ENCODE data around the gene CUX1.

DNA sequence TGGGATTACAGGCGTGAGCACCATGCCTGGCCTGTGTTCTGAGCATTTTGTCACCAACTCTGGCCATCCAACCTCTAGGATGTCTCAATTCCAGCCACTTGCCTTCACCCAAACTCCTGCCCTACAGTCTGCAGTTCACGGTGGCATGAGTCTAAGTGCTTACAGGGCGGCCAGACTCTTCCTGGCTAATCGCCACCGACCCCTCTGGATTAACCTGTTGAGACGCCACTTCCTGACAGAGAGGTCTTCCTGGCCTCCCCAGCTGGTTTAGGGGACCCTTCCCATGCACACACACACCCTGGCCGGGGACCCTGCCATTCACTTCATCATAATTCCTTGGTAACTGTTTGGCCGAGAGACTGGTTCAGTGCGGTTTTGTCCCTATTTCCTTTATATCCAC, 257.7 kb downstream of the CUX1 start:
- TF ChIP-seq POLR2A (IDR thresholded peaks at IDR 0.05) (no peak), POLR2AphosphoS5 (IDR thresholded peaks at IDR 0.05) (no peak)
- TF ChIP-seq, protein P1, sequence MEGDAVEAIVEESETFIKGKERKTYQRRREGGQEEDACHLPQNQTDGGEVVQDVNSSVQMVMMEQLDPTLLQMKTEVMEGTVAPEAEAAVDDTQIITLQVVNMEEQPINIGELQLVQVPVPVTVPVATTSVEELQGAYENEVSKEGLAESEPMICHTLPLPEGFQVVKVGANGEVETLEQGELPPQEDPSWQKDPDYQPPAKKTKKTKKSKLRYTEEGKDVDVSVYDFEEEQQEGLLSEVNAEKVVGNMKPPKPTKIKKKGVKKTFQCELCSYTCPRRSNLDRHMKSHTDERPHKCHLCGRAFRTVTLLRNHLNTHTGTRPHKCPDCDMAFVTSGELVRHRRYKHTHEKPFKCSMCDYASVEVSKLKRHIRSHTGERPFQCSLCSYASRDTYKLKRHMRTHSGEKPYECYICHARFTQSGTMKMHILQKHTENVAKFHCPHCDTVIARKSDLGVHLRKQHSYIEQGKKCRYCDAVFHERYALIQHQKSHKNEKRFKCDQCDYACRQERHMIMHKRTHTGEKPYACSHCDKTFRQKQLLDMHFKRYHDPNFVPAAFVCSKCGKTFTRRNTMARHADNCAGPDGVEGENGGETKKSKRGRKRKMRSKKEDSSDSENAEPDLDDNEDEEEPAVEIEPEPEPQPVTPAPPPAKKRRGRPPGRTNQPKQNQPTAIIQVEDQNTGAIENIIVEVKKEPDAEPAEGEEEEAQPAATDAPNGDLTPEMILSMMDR (IDR thresholded peaks at IDR 0.05): no peak

Data from breast epithelium (tissue), 3 donors.